GM19468 (cell line): ENCODE data around the gene SBNO1.
"Not testable (repeated sequence)": the region's sequence is repeated elsewhere in the genome, so short reads cannot be mapped to it uniquely, and the experiment has no call there.

Source experiments
- ATAC-seq: cut with Tn5 transposase; IDR thresholded peaks from one replicate; pipeline ENCODE4 v1.9.1; 2021; ENCODE audit warnings: mild to moderate bottlenecking, moderate library complexity, moderate number of reproducible peaks; ENCODE audit not compliant: unreplicated experiment; ENCODE audit errors: extremely low read depth

Gene SBNO1

GRCh38 chr12:123364532-123365024 is at the start of gene SBNO1:
TSS of gene SBNO1 (minus strand) at chr12:123364847. CDS start at chr12:123350441, 14,406 bp downstream.
- ATAC-seq: no peak

GRCh38 chr12:123410041-123410412 is 45.4 kb upstream of the SBNO1 start:
- ATAC-seq: no peak

DNA sequence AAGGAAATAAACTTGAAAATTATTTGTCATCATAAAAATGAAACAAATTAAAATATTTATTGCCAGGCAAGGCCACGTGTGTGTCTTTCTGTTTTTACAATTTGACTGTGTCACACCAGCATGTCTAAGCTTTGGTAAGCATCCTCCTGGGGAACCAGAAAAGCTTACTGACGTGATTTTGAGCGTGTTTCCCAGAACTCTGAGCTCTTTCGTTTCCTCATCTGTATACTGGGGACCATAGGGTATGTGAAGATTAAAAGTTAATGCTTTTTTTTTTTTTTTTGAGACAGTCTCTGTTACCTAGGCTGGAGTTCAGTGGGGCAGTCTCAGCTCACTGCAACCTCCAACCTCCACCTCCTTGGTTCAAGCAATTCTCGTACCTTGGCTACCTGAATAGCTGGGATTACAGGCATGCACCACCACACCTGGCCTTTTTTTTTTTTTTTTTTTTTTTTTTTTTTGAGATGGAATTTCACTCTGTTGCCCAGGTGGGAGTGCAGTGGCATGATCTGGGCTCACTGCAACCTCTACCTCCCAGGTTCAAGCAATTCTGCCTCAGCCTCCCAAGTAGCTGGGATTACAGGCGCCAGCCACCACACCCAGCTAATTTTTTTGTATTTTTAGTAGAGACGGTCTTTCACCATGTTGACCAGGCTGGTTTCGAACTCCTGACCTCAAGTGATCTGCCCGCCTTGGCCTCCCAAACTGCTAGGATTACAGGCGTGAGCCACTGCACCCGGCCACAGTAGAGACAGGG is 44.8 kb upstream of the SBNO1 start:
- ATAC-seq: not testable (repeated sequence)

DNA sequence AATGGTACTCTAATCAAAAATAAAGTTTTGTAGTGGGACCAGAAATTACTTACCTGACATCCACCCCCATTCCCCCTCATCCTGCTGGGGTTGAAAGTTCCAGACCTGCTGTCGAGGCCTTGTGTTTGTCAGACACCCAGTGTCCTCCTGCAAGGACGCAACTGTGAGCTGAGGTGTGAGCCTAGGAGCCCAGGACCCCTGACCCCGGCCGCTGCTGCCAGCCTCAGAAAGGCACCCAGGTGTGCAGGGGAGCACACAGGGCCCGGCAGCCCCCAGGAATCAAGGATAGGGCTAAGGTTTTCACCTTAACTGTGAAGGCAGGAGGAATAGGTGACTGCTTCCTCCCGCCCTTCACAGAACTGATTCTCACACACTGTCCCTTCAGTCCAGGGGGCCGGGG is 44.0 kb upstream of the SBNO1 start:
- ATAC-seq: not testable (repeated sequence)

DNA sequence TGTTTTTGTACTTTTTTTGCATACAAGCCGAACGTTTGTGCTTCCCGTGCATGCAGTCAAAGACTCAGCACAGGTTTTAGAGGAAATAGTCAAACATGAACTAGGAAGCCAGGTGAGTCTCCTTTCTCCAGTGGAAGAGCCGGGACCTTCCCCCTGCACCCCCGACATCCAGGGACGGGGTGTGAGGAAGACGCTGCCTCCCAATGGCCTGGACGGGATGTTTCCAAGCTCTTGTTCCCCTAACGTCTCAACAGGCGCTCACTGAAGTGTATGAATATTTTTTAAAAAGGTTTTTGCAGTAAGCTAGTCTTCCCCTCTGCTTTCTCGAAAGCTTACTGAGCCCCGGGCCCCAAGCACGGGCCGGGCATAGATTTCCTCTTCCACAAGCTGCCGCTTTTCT is 43.3 kb upstream of the SBNO1 start:
- not testable (repeated sequence) for ATAC-seq

DNA sequence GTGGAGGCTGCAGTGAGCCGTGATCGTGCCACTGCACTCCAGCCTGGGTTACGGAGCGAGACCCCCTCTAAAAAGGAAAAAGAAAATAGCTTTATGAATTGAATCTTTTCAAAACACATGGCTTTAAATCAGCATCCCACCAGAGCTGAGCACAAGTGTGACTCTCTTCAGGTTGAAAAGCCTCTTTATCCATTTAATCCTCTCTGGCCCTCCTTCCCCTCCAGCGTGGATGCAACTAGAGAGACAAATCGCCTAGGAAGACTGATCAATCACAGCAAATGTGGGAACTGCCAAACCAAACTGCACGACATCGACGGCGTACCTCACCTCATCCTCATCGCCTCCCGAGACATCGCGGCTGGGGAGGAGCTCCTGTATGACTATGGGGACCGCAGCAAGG is 42.6 kb upstream of the SBNO1 start:
- ATAC-seq: not testable (repeated sequence)

DNA sequence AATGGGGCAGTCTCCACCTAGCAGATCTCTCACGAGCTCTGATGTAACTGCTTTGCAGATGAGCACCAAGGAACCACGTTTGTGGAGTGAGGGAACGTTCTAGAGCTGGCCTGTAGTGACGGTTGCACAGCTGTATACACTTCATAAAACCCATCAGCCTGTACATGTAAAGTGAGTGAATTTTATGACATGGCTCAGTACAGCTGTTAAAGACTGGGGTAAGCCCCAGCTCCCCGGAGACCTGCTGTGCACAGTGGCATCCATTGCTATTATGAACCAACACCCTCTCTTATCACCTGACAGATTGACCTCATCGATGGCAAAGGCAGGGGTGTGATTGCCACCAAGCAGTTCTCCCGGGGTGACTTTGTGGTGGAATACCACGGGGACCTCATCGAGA is 39.9 kb upstream of the SBNO1 start:
- ATAC-seq: no peak

DNA sequence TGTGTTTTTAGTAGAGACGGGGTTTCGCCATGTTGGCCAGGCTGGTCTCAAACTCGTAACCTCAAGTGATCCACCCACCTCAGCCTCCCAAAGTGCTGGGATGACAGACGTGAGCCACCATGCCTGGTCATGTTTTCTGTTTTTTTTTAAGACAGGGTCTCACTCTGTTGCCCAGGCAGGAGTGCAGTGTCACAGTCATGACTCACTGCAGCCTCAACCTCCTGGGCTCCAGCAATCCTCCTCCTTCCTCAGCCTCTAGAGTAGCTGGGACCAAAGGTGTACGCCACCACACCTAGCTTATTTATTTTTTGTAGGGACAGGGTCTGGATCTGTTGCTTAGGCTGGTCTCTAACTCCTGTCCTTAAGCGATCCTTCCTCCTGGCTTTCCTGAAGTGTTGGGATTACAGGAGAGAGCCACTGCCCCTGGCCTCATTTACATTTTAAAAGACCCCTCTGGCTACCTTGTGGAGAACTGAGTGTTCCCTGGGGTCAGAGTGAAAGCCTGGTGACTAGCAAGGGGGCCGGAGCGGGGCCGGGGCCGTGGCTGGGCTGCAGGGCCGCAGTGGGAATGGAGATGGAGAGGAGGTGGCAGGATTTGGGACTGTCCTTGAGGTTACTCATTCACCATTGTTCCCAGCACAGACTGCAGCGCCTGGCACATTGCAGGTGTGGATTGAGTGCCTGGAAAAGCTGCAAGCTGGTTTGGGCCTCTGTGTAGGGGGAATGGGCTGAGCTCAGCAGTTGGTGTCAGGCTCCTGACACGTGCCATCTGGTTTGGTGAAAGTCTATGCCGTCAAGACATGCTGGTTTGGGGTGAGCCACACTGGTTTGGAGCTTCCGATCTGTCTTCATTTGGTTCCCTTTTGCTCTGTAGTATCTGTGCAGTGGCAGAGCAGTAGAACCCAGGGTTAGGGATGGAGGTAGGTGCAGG is 37.4 kb upstream of the SBNO1 start:
- no peak for ATAC-seq

DNA sequence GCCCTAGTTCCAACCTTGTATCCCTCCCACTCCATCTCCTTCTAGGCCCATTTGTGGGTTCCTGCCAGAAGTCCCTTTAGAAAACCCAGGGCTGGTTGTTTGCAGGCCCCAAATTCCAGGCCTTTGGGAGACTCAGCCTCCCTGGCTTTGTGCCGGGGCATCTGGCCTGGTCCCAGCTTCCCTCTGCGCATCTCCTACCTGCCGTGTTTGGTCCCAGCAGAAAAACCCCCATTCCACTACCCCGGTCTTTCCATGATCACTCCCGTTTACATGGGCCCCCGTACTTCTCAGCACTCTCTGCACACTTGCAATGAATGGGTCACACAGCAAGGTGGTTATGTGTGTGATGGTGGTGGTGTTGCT is 34.6 kb upstream of the SBNO1 start:
- no peak for ATAC-seq

DNA sequence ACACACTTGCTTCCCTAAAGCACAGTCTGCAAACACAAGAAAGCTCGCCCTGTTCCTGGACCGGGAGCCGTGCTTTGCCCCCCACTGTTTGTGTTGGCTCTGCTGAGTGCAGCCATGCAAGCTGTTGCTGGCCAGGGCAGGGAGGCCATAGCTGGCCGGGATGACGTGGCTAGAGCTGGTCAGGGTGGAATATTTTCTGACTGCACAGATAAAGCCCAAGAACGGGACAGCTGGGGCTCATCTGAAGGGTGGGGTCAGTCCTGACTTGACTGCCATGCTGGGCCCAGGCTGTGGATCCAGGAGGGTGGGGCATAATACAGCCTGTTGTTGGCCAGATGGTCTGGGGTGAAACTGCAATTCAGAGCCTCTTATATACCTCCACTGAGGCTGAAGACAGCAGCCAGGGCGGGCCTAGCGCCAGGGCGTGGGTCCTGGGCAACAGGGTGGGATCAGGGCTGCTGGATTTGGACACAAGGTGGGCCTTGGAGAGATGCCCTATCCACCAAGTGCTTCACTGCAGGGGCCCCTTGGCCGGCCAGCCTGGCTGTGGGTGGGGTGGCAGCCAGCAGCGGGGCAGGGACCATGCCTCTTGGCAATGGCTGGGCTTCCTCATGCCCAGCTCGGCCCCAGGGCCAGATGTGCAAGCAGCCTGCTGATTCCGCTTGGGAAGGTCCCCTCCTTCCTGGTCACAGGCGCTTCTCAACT is 34.1 kb upstream of the SBNO1 start:
- ATAC-seq: no peak

- no peak for ATAC-seq
Measured at GRCh38 chr12:123398177-123398549, 33.5 kb upstream of the SBNO1 start.

- no peak for ATAC-seq
Measured at GRCh38 chr12:123397400-123397799, 32.8 kb upstream of the SBNO1 start.

DNA sequence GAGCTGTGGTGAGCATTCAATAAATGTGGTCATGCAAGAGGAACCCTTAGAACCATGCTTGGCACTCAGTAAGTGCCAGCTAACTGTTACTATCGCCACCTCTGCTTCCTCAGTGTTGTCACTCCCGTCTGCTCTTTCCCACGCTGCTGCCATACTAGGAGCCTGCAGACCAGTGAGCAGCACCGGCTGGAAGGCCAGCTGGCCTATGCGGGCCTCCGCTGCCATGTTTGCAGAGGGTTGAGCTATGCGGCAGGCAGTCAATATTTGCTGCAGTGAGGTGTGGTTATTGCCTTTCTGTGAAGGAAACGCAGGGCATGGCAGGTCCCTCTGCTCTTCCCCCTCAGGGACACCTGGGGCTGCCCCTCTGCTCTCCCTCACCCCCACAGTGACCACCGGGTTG is 32.3 kb upstream of the SBNO1 start:
- no peak for ATAC-seq

- ATAC-seq: no peak
Measured at GRCh38 chr12:123396543-123396942, 31.9 kb upstream of the SBNO1 start.

DNA sequence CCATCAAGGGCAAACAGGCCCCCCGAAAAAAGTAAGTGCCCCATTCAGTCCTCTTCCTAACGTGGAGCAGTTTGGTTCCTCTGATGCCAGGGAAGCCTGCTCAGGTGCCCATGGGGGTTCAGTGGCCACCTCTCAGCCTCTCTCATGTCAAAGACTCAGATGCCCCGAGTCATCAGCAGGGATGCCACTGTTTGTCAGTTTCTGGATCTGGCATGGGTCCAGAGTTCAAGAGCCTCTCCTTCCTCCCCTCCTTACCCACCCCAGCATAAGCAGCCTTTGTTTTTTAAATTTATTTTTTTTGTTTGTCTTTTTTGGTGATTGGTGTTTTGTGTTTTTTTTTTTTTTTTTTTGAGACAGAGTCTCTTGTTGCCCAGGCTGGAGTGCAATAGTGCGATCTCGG is 30.6 kb upstream of the SBNO1 start:
- no peak for ATAC-seq

GRCh38 chr12:123393747-123394146 is 29.1 kb upstream of the SBNO1 start:
- ATAC-seq: no peak

DNA sequence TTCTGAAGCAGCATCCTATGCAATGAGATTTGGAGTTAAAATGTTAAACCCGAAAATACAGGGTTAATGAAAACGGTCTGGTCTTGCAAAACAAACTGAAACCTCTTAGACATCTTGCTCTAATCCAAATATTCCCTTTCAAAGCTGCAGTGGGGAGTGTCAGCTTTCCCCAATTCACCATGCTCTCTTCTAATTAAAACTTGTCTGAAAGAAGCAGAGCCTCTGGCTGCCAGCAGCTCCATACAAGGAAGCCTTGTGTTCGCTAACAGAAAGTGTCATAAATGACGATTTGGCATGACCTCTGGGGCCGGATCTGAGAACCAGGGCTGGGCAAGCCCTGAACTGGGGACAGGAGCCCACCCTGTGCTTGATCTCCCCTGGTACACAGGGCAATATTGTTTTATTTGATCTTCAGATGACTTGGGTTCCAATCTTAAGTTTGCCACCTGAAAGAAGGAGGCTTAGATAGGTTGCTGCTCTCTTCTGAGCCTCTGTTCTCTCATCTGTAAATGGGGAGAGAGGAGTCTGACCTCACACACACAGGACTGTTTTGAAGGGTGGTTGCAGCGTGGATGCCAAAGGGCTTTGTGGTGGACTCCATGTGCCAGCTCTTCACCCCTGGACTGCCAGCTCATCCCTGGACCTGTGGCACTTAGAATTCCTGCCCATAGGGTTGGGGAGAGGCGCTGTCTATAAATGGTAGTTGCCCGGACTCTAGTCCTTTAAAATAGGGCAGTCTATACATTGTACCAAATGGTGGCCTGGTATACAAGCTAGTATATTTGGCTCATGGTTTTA is 27.1 kb upstream of the SBNO1 start:
- ATAC-seq: no peak

DNA sequence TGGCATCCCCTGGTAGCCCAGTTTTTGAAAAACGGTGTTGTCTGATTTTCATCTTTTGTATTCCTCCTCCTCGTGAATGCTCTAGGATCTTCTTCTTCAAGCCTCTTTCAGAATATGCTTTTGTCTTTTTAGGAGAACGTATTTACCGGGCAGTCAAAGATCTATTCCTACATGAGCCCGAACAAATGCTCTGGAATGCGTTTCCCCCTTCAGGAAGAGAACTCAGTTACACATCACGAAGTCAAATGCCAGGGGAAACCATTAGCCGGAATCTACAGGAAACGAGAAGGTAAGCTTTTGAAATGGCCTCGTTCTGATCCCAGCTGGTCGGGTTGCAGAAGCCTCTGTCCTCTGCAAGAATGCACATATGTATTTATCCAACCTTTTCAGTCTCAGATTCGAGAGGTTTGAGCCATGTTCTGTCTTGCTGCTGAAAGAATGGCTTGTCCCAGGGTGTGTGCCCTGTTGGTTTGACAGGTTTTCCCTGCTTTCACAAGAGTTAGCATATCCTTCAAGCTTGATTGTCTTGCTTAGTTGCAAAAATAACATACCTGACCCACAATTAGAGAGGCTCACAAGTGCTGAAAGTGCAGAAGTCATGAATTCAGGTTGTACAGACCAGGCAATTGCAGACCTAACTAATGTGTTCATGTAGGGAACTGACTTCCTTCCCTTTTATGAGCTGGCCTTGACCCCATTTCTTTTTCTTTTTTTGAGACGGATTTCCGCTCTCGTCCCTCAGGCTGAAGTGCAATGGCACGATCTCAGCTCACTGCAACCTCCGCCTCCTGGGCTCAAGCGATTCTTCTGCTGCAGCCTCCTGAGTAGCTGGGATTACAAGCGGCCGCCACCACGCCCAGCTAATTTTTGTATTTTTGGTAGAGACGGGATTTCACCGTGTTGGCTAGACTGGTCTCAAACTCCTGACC is 26.1 kb upstream of the SBNO1 start:
- ATAC-seq: no peak
